Psoas muscle (tissue), 8 donors: ENCODE data around the gene AKR1B15. TPM values are rescaled to one million over a fixed set of nuclear protein-coding genes. Genes with fewer than 3 reads are reported as not detected.
A peak's percentile ranks its signal among the peaks of the same experiment; 100 is the strongest.
"Not testable (repeated sequence)": the region's sequence is repeated elsewhere in the genome, so short reads cannot be mapped to it uniquely, and the experiment has no call there.

Experiments used
- ATAC-seq, 4 donors: fragments of 200-7000 bp; cut with Tn5 transposase; one replicate each; pipeline ENCODE4 v1.9.1; 2020; ENCODE audit warnings: moderate library complexity in 3 of 4, mild to moderate bottlenecking in 2 of 4
- DNase-seq, 2 donors: peaks; one replicate each; pipeline ENCODE4 v3.0.0-alpha.2; 2020
- H3K27ac ChIP-seq: fragments of 200-600 bp; one replicate; pipeline ENCODE4 v1.8.0; 2022
- H3K27me3 ChIP-seq, 3 donors: fragments of 200-600 bp in 1 of 3; one replicate each; pipeline versions ENCODE4 v1.6.1 to v1.8.0; 2013 to 2022; ENCODE audit warnings: low read length in 2 of 3, mild to moderate bottlenecking in 2 of 3, moderate library complexity in 1 of 3; ENCODE audit not compliant: insufficient read depth in 3 of 3
- H3K36me3 ChIP-seq, 2 donors: fragments of 200-600 bp in 1 of 2; one replicate each; pipeline versions ENCODE4 v1.6.1 to v1.8.0; 2013 to 2022; ENCODE audit warnings: low read depth in 1 of 2, mild to moderate bottlenecking in 1 of 2, moderate library complexity in 1 of 2; ENCODE audit not compliant: insufficient read depth in 1 of 2
- H3K4me1 ChIP-seq: fragments of 200-600 bp; one replicate; pipeline ENCODE4 v1.8.0; 2022
- H3K4me3 ChIP-seq: fragments of 200-600 bp; one replicate; pipeline ENCODE4 v1.8.0; 2022; ENCODE audit warnings: mild to moderate bottlenecking
- H3K9me3 ChIP-seq: fragments of 200-600 bp; one replicate; pipeline ENCODE4 v1.8.0; 2022
- CTCF ChIP-seq: fragments of 200-600 bp; IDR thresholded peaks from one replicate; pipeline ENCODE4 v1.8.0; 2022; ENCODE audit warnings: antibody characterized with exemption
- WGBS, 3 donors: extraction: QIAGEN DNeasy Blood & Tissue Kit; methylation state at CpG; one replicate each; pipeline versions ENCODE4 v1.1.6 to v1.1.7; 2013; 5-methylcytosine and 5-hydroxymethylcytosine counted together
- intact Hi-C, 2 donors: fragments of 100-400 bp; cut with DNase I; formaldehyde crosslinking; loops; one replicate each; pipeline versions ENCODE4 v1.11.0 to v1.14.2; 2022
- polyA plus RNA-seq, 3 donors: library from polyadenylated mRNA; stranded (reverse); fragments of 200-250 nt; gene quantifications; one replicate each; pipeline ENCODE4 v1.2.3, GENCODE V29; 2013
- total RNA-seq, 4 donors: library from RNA; stranded (reverse); fragmentation: NEBNext Ultra II Directional in 2 of 4; extraction: Animal tissue kit (Norgen Biotek cat#: 25700) in 2 of 4; gene quantifications; one replicate each; pipeline versions ENCODE4 v1.2.1 to v1.2.4, GENCODE V29; 2021 to 2023
- donor health status: healthy with polysubstance abuse.
- donor health status: DM: no; HTN: no; CAD: no; lungs with moderate emphysema.
- donor health status: Bipolar disorder and iron deficiency.
- donor health status: healthy.
- donor health status: DM: yes; HTN: yes; CAD: no.
- donor health status: DM: no; HTN: no; CAD: no.
- donor health status: DM: no; HTN: no; CAD: no.
- donor health status: DM: yes; HTN: yes; CAD: no.

The AKR1B15 gene
- total and polyA plus RNA-seq, 7 donors: 6.5 to 49.9 (median 16.5) TPM

DNA sequence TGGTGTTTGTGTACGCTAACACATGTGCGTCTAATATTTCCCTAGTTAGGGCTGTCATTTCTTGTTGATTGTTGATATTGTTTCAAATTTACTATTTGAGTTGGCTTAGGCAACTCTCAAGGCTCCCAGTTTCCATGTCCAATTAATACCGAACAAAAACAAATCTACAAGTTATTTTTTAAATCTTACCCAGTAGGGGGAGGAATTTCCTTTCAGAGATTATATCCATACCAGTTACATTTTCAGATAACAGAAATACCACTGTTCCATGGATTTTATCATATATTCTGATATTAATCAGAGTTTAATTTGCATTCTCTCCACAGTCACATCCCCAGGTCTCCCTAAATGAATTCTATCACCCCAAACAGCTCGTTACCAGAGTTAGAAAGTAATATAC, 28.8 kb upstream of the AKR1B15 start:
- peaks cover 12% of the 10 kb centered on the region for H3K4me1 ChIP-seq
- no peak overlapping the region for H3K4me3 ChIP-seq
- peak; percentile 30 for TF ChIP-seq CTCF
- DNase-seq (no peak), ATAC-seq (no peak)
- intact Hi-C loops: no loop called here
- no peaks in the 10 kb centered on the region for H3K27me3 ChIP-seq
- no peaks in the 10 kb centered on the region for H3K9me3 ChIP-seq
- no peaks in the 10 kb centered on the region for H3K36me3 ChIP-seq
- WGBS, 3 donors: 34 to 63% (median 44%) methylated on average over 4 of the region's 4 CpGs
- no peak overlapping the region for H3K27ac ChIP-seq

DNA sequence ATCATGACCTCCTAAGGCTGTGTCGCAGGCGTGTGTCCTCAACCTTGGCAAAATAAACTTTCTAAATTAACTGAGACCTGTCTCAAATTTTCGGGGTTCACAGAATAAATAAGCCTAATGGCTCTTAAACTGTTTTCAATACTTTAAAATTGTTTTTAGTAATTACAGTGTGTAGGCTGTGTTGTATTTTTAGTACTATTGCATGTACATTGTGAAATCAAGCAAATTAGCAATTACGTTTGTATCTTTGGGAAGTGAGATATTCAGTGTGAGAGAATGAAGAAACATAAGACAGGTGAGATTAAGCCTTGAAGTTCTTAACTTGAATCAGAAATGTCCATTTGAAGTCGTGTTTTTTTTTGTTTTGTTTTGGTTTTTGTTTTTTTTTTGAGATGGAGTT, 26.3 kb upstream of the AKR1B15 start:
- Histone ChIP-seq H3K27me3 (no peaks in the 10 kb centered on the region), H3K9me3 (no peaks in the 10 kb centered on the region), H3K4me3 (no peak overlapping the region), H3K4me1 (peaks cover 7% of the 10 kb centered on the region), H3K36me3 (no peaks in the 10 kb centered on the region), H3K27ac (no peak overlapping the region)
- ATAC-seq (no peak), DNase-seq (no peak)
- TF ChIP-seq CTCF: no peak
- intact Hi-C loops: no loop called here
- 81 to 87% (median 82%) methylated on average over 5 of the region's 5 CpGs for WGBS, 3 donors

- 87 to 99% (median 92%) methylated on average over 3 of the region's 3 CpGs for WGBS, 3 donors
- H3K4me3 ChIP-seq, DNase-seq, H3K27me3 ChIP-seq, intact Hi-C loops, H3K9me3 ChIP-seq, ATAC-seq, H3K27ac ChIP-seq, H3K36me3 ChIP-seq: not testable (repeated sequence)
- peaks cover 21% of the 10 kb centered on the region for H3K4me1 ChIP-seq
Observed at GRCh38 chr7:134525449-134525848, 23.5 kb upstream of the AKR1B15 start.

GRCh38 chr7:134526552-134527248, 22.2 kb upstream of the AKR1B15 start:
- 67 to 85% (median 71%) methylated on average over 10 of the region's 10 CpGs for WGBS, 3 donors
- H3K4me3 ChIP-seq, H3K9me3 ChIP-seq, DNase-seq, intact Hi-C loops, H3K27me3 ChIP-seq, H3K36me3 ChIP-seq: not testable (repeated sequence)
- H3K4me1 ChIP-seq: peaks cover 22% of the 10 kb centered on the region
- H3K27ac ChIP-seq: peak overlapping the region; percentile 92
- ATAC-seq: peak in 3 of 4 donors; percentile 34 to 60 (median 36)

DNA sequence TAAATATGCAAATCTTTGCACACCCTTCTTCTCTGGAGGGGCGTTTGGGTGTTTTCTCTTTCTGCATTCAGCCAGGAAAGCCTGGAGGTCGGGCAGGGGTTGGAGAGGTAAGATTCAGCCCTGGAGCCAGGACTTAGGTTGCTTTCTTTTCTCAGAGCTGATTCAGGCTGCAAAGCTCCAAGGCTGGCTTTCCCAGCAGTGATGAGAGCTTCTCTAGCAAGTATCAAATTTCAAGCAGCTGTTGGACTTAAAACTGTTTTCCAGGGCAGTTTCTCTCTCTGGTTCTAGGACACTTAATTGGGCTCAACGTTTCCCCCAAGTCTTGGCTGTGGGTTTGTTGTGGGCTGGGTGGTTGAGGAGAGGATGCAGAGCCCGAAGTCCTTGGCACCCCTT, 20.9 kb upstream of the AKR1B15 start:
- peak; percentile 87 to 93 (median 90) for ATAC-seq
- WGBS, 3 donors: 8 to 15% (median 9%) methylated on average over 4 of the region's 4 CpGs

More for the DNA sequence above, 20.9 kb upstream of the AKR1B15 start:
- Histone ChIP-seq H3K4me1 (peaks cover 34% of the 10 kb centered on the region), H3K9me3 (no peaks in the 10 kb centered on the region), H3K27ac (peak overlapping the region; percentile 92), H3K4me3 (peak overlapping the region; percentile 48), H3K27me3 (no peaks in the 10 kb centered on the region), H3K36me3 (no peaks in the 10 kb centered on the region)
- no peak for TF ChIP-seq CTCF
- DNase-seq: peak; percentile 33 to 82
- intact Hi-C loops: no loop called here
